GM12878 (cell line): Measurements from ENCODE around the gene LANCL2. TPM values are rescaled to one million over a fixed set of nuclear protein-coding genes. Genes with fewer than 3 reads are reported as not detected.

Source experiments
- ATAC-seq: fragments of 200-7000 bp; cut with Tn5 transposase; 3 replicates; pipeline ENCODE4 v1.9.1; 2020; ENCODE audit warnings: mild to moderate bottlenecking, moderate library complexity
- BruUV-seq: library from RNA; stranded (reverse); fragments of 400-500 nt; replicated peaks from 2 replicates; lab custom pipeline; 2021; lab: Mats Ljungman, UMichigan
- CTCF ChIA-PET: fragments of 300-600 bp; sonication (Branson Sonifier 250); formaldehyde crosslinking; extraction: SDS; loops from one replicate; lab custom pipeline; 2021; ENCODE audit warnings: inconsistent platforms; lab: Yijun Ruan, JAX
- POLR2A ChIA-PET: fragments of 350-600 bp; formaldehyde crosslinking; extraction: SDS; loops from one replicate; lab custom pipeline; 2021; ENCODE audit warnings: inconsistent platforms; lab: Charles Lee
- RAD21 ChIA-PET: fragments of 300-600 bp; sonication (Branson Sonifier 250); formaldehyde crosslinking; loops from one replicate; lab custom pipeline; 2023; ENCODE audit warnings: antibody characterized with exemption; ENCODE audit not compliant: unreplicated experiment; lab: Charles Lee
- SMC1A ChIA-PET: fragments of 300-600 bp; sonication (Branson Sonifier 250); formaldehyde crosslinking; loops from one replicate; lab custom pipeline; 2023; ENCODE audit not compliant: unreplicated experiment, uncharacterized antibody; lab: Charles Lee
- DNase-seq: peaks from one replicate; pipeline ENCODE4 v3.0.0-alpha.2; 2011; ENCODE audit warnings: low read depth, low spot score
- FAIRE-seq: peaks from 3 replicates; lab custom pipeline; 2011; peaks lifted over from hg19 to GRCh38; lab: Jason Lieb, UNC
- H2AFZ ChIP-seq: 2 replicates; pipeline ENCODE4 v1.6.0; 2011; ENCODE audit warnings: low read depth, low read length, control low read depth; ENCODE audit not compliant: control insufficient read depth
- H3K27ac ChIP-seq: 2 replicates; pipeline ENCODE4 v1.5.1; 2011; ENCODE audit warnings: control low read depth; ENCODE audit not compliant: control insufficient read depth, insufficient read depth
- H3K27me3 ChIP-seq, 2 experiments: replicated peaks in 1 of 2; 2 replicates each; pipeline versions ENCODE4 v1.6.0 to v1.6.1; 2011; ENCODE audit warnings: low read length in 1 of 2; ENCODE audit not compliant: control insufficient read depth in 2 of 2, insufficient read depth in 2 of 2
- H3K36me3 ChIP-seq, 2 experiments: 2 replicates each; pipeline ENCODE4 v1.5.1; 2011; ENCODE audit warnings: low read length in 1 of 2; ENCODE audit not compliant: control insufficient read depth in 2 of 2, insufficient read depth in 2 of 2
- H3K4me1 ChIP-seq: 2 replicates; pipeline ENCODE4 v1.6.1; 2011; ENCODE audit warnings: mild to moderate bottlenecking, low read length, moderate library complexity, mixed read lengths; ENCODE audit not compliant: control insufficient read depth, insufficient read depth
- H3K4me2 ChIP-seq: 2 replicates; pipeline ENCODE4 v1.6.0; 2011; ENCODE audit warnings: control low read depth; ENCODE audit not compliant: control insufficient read depth, insufficient read depth
- H3K4me3 ChIP-seq: fragments of 200-600 bp; sonication (generic); 2 replicates; pipeline ENCODE4 v1.5.1; 2016
- H3K79me2 ChIP-seq: 2 replicates; pipeline ENCODE4 v1.6.0; 2011; ENCODE audit warnings: low read length; ENCODE audit not compliant: control insufficient read depth, insufficient read depth
- H3K9ac ChIP-seq: 2 replicates; pipeline ENCODE4 v1.8.0; 2011; ENCODE audit warnings: low read length, control low read depth, mixed read lengths; ENCODE audit not compliant: control insufficient read depth, insufficient read depth
- H3K9me3 ChIP-seq: replicated peaks from 3 replicates; pipeline ENCODE4 v1.5.1; 2011; ENCODE audit warnings: mild to moderate bottlenecking, low read length; ENCODE audit not compliant: control insufficient read depth, insufficient read depth
- H4K20me1 ChIP-seq: 2 replicates; pipeline ENCODE4 v1.6.0; 2011; ENCODE audit not compliant: control insufficient read depth, insufficient read depth
- ASH2L ChIP-seq: fragments of 300-600, 200-600 bp; sonication (generic); IDR thresholded peaks from 2 replicates; pipeline ENCODE4 v1.6.1; 2017; ENCODE audit warnings: low read depth, mild to moderate bottlenecking, borderline replicate concordance
- ATF7 ChIP-seq: fragments of 450-650 bp; IDR thresholded peaks from 2 replicates; pipeline ENCODE4 v1.6.1; 2016; ENCODE audit warnings: low read depth, mild to moderate bottlenecking
- E4F1 ChIP-seq: fragments of 450-650 bp; IDR thresholded peaks from 2 replicates; pipeline ENCODE4 v1.6.1; 2018; ENCODE audit warnings: borderline replicate concordance, mild to moderate bottlenecking; ENCODE audit not compliant: partially characterized antibody
- FOXK2 ChIP-seq: fragments of 450-650 bp; IDR thresholded peaks from 2 replicates; pipeline ENCODE4 v1.6.1; 2017; ENCODE audit warnings: mild to moderate bottlenecking, moderate library complexity
- FOXM1 ChIP-seq: IDR thresholded peaks from 2 replicates; pipeline ENCODE4 v1.6.1; 2012; ENCODE audit warnings: low read depth, mild to moderate bottlenecking, inconsistent platforms, low read length, moderate library complexity
- JUNB ChIP-seq: IDR thresholded peaks from 2 replicates; pipeline ENCODE4 v1.6.1; 2016; ENCODE audit warnings: antibody characterized with exemption, mild to moderate bottlenecking
- POLR2A ChIP-seq: IDR thresholded peaks from 2 replicates; pipeline ENCODE4 v1.6.1; 2011; ENCODE audit warnings: low read depth, mild to moderate bottlenecking, low read length
- RCOR1 ChIP-seq: conservative IDR thresholded peaks from 2 replicates; pipeline ENCODE4 v1.6.1; 2012; ENCODE audit warnings: low read depth, low read length, improper control_type of control experiment
- RUNX3 ChIP-seq: IDR thresholded peaks from 2 replicates; pipeline ENCODE4 v1.6.1; 2012; ENCODE audit warnings: low read length, inconsistent platforms
- SMAD1 ChIP-seq: fragments of 450-650 bp; IDR thresholded peaks from 2 replicates; pipeline ENCODE4 v1.6.1; 2018; ENCODE audit warnings: mild to moderate bottlenecking, low read depth; ENCODE audit not compliant: partially characterized antibody
- SMC3 ChIP-seq: IDR thresholded peaks from 2 replicates; pipeline ENCODE4 v1.6.1; 2011; ENCODE audit warnings: low read length, improper control_type of control experiment, borderline replicate concordance
- SPI1 ChIP-seq: IDR thresholded peaks from 2 replicates; pipeline ENCODE4 v1.6.1; 2011; ENCODE audit warnings: low read depth, mild to moderate bottlenecking, low read length, moderate library complexity, borderline replicate concordance; ENCODE audit not compliant: insufficient read depth
- SUZ12 ChIP-seq: fragments of 200-600 bp; sonication (generic); IDR thresholded peaks from one replicate; pipeline ENCODE4 v1.6.1; 2018; ENCODE audit warnings: antibody characterized with exemption, mild to moderate bottlenecking; ENCODE audit not compliant: unreplicated experiment
- TCF12 ChIP-seq: IDR thresholded peaks from 2 replicates; pipeline ENCODE4 v1.6.1; 2011; ENCODE audit warnings: low read depth, mild to moderate bottlenecking, low read length
- ZBTB33 ChIP-seq: fragments of 450-650 bp; IDR thresholded peaks from 2 replicates; pipeline ENCODE4 v1.6.1; 2017; ENCODE audit warnings: mild to moderate bottlenecking
- ZZZ3 ChIP-seq: IDR thresholded peaks from 2 replicates; pipeline ENCODE4 v1.6.1; 2011; ENCODE audit warnings: low read depth; ENCODE audit not compliant: control insufficient read depth, insufficient read length
- WGBS: methylation state at CpG from one replicate; pipeline ENCODE4 v1.1.6; 2016; ENCODE audit warnings: low lambda C conversion rate; ENCODE audit not compliant: insufficient replicate concordance, insufficient coverage; ENCODE audit errors: missing lambda C conversion rate; 5-methylcytosine and 5-hydroxymethylcytosine counted together
- in situ Hi-C: fragments of 300-500 bp; cut with MboI; formaldehyde crosslinking; loops from 9 replicates; pipeline ENCODE4 v1.14.3; 2018; ENCODE audit warnings: mixed read lengths
- intact Hi-C: fragments of 100-400 bp; cut with micrococcal nuclease; formaldehyde crosslinking; loops from one replicate; pipeline ENCODE4 v1.14.2; 2022; ENCODE audit not compliant: unreplicated experiment
- polyA plus RNA-seq, 11 experiments: library from polyadenylated mRNA; depleted of rRNA in 4 of 11; unstranded in 6 of 11; stranded (reverse) in 5 of 11; fragments of >200 nt; fragmentation: Nextera tagmentation in 4 of 11; fragmentation: Illumina TruSeq in 1 of 11; extraction: Ambion mirVana in 4 of 11; extraction: Trizol in 1 of 11; gene quantifications; 1 replicate in 1 of 11; 2 replicates in 10 of 11; pipeline versions ENCODE4 v1.2.1 to v1.2.3, GENCODE V29; 2011 to 2016; ENCODE audit warnings: inconsistent platforms in 2 of 11, missing spikeins in 2 of 11, low read depth in 1 of 11
- total RNA-seq, 4 experiments: library from RNA; depleted of rRNA in 3 of 4; stranded (reverse); fragments of >200 nt in 3 of 4; fragmentation: Illumina TruSeq in 1 of 4; extraction: Trizol in 1 of 4; gene quantifications; 2 replicates each; pipeline versions ENCODE4 v1.2.1 to v1.2.3, GENCODE V29; 2013 to 2021

Gene LANCL2
- total and polyA plus RNA-seq, 10 of the 15 experiments (the other 5 are each of a cell fraction or from before 2014, with no cell fraction given), result 8.1 to 28.6 (median 16.4) TPM

GRCh38 chr7:55477781-55478374 is 112.7 kb downstream of the LANCL2 start (continued):
- TF ChIP-seq SUZ12 (no peak), FOXM1 (no peak), POLR2A (no peak), RUNX3 (no peak), E4F1 (no peak)

- peaks cover 18 to 38% of the 10 kb centered on the region in 2 experiments for H3K36me3 ChIP-seq
- H4K20me1 ChIP-seq, result no peaks in the 10 kb centered on the region
- intact Hi-C loops, result no loop called here
- H3K79me2 ChIP-seq, result peaks cover 4% of the 10 kb centered on the region
- 88% methylated on average over 6 of the region's 6 CpGs for WGBS
- H3K27ac ChIP-seq, result no peak overlapping the region
- ATAC-seq, result no peak
- no peak overlapping the region for H3K4me3 ChIP-seq
- in situ Hi-C loops, result no loop called here
- H3K4me2 ChIP-seq, result no peak overlapping the region
- H3K27me3 ChIP-seq, result no peaks in the 10 kb centered on the region
- no peak for FAIRE-seq
- no peaks in the 10 kb centered on the region for H3K9me3 ChIP-seq
- ChIA-PET CTCF (interaction anchor here (1.3 kb wide), 1 partner anchor 37 kb away, joined by 3 read pairs; no protein-coding TSS in a partner anchor), POLR2A (no interaction called here), RAD21 (no interaction called here), SMC1A (interaction anchor here (1.3 to 1.8 kb wide), 2 partner anchors 10 to 30 kb away, joined by 3 to 10 read pairs; no protein-coding TSS in a partner anchor)
- H3K9ac ChIP-seq, result no peak overlapping the region
- H2AFZ ChIP-seq, result no peak overlapping the region
- TSS peak; percentile 11 for BruUV-seq
- TF ChIP-seq ZZZ3 (no peak), SUZ12 (no peak), ATF7 (no peak), SMC3 (no peak), SPI1 (no peak), RCOR1 (no peak), FOXK2 (no peak), SMAD1 (no peak), ZBTB33 (no peak), ASH2L (no peak), JUNB (no peak), TCF12 (no peak)
- no peak for DNase-seq
- peaks cover 7% of the 10 kb centered on the region for H3K4me1 ChIP-seq
Measured at GRCh38 chr7:55478700-55479099, 113.6 kb downstream of the LANCL2 start.
